ENCODE data around the gene AKAP3. TPM values are rescaled to one million over a fixed set of nuclear protein-coding genes. Genes with fewer than 3 reads are reported as not detected.

Gene AKAP3
- total and polyA plus RNA-seq, 12 donors = 0.93 to 6.1 (median 3.5) TPM

DNA sequence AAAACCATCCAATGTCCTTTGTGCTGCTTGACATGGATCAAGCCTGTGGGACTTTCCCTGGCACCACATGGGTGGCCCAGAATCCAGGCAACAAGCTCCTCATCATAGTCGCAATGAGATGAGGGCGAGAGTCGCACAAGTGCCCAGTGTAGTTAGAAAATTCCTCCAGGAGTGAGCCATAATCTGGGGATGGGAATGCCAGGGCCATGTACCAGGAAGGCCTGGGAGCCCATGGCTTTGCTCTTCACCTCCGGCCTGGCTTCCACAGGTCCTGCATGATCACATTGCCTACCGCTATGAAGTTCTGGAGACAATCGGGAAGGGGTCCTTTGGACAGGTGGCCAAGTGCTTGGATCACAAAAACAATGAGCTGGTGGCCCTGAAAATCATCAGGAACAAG lies 53.0 kb downstream of the AKAP3 start:
- 94 to 97% methylated on average over 6 of the region's 6 CpGs for WGBS, 2 donors
- no peaks in the 10 kb centered on the region for H3K27me3 ChIP-seq
- intact Hi-C loops (cut with DNase I) = no loop called here
- no peaks in the 10 kb centered on the region for H3K36me3 ChIP-seq
- H3K4me3 ChIP-seq = no peak overlapping the region
- TF ChIP-seq, protein P1, sequence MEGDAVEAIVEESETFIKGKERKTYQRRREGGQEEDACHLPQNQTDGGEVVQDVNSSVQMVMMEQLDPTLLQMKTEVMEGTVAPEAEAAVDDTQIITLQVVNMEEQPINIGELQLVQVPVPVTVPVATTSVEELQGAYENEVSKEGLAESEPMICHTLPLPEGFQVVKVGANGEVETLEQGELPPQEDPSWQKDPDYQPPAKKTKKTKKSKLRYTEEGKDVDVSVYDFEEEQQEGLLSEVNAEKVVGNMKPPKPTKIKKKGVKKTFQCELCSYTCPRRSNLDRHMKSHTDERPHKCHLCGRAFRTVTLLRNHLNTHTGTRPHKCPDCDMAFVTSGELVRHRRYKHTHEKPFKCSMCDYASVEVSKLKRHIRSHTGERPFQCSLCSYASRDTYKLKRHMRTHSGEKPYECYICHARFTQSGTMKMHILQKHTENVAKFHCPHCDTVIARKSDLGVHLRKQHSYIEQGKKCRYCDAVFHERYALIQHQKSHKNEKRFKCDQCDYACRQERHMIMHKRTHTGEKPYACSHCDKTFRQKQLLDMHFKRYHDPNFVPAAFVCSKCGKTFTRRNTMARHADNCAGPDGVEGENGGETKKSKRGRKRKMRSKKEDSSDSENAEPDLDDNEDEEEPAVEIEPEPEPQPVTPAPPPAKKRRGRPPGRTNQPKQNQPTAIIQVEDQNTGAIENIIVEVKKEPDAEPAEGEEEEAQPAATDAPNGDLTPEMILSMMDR (IDR thresholded peaks at IDR 0.05) = no peak
- ATAC-seq (no peak), DNase-seq (no peak)
- H3K27ac ChIP-seq = no peak overlapping the region
- H3K9me3 ChIP-seq = no peaks in the 10 kb centered on the region
- H3K4me1 ChIP-seq = no peaks in the 10 kb centered on the region

DNA sequence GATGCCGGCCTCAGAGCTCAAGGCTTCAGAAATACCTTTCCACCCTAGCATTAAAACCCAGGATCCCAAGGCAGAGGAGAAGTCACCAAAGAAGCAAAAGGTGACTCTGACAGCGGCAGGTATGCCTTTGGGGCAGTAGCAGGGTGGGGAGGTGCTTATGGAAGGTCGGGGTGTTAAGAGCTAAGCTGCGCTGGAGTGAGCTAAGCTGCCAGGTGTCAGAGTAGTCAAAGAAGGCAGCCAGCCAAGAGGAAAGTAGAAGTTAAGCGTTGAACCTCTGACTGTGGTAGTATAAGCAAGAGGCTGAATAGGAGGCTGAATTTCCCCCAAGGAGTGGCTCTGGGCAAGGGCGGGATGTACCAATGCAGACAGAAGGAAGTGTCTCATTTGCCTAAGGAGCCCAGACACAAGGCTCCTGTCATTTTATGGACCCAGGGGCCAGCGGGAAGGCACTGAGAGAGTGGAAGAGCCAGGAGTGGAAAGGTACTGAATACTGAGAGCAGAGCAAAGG lies 57.6 kb downstream of the AKAP3 start:
- Histone ChIP-seq H3K4me3 (no peak overlapping the region), H3K36me3 (no peaks in the 10 kb centered on the region), H3K9me3 (no peaks in the 10 kb centered on the region), H3K4me1 (no peaks in the 10 kb centered on the region), H3K27me3 (peaks cover 0 to 16% (median 0%) of the 10 kb centered on the region in 7 donors), H3K27ac (no peak overlapping the region)
- no peak for DNase-seq
- 66 to 75% methylated on average over 7 of the region's 7 CpGs for WGBS, 2 donors
- no peak for ATAC-seq
- TF ChIP-seq, protein P1 (IDR thresholded peaks at IDR 0.05) = no peak
- intact Hi-C loops (cut with DNase I) = no loop called here

DNA sequence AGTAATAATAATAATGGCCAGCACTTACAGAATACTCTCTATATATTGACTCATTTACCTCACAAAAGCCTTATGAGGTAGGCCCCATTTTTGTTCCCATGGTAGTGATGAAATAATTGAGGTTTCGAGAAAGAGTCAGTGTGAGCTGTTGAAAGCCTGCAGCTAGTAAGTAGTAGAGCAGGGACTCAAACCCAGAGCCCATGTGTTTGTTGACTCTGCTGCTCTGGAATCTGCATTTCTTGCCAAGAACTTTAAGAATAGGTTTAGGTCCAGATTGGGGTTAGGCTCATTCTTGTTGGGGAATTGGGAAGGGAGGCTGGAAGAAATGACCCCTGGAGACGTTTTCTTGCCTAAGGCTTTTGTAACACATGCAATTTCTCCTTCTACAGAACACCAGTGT lies 58.9 kb downstream of the AKAP3 start:
- Histone ChIP-seq H3K36me3 (no peaks in the 10 kb centered on the region), H3K27me3 (peaks cover 0 to 18% (median 3%) of the 10 kb centered on the region in 7 donors), H3K4me3 (no peak overlapping the region), H3K27ac (no peak overlapping the region), H3K9me3 (no peaks in the 10 kb centered on the region), H3K4me1 (no peaks in the 10 kb centered on the region)
- TF ChIP-seq, protein P1 (IDR thresholded peaks at IDR 0.05) = no peak
- ATAC-seq = no peak
- no peak for DNase-seq
- WGBS, 2 donors = 54 to 83% methylated on average over 2 of the region's 2 CpGs
- intact Hi-C loops (cut with DNase I) = loop anchor here in 2 of 10 donors (10.0 kb wide), 1 partner anchor 165 kb away; no protein-coding TSS in a partner anchor

DNA sequence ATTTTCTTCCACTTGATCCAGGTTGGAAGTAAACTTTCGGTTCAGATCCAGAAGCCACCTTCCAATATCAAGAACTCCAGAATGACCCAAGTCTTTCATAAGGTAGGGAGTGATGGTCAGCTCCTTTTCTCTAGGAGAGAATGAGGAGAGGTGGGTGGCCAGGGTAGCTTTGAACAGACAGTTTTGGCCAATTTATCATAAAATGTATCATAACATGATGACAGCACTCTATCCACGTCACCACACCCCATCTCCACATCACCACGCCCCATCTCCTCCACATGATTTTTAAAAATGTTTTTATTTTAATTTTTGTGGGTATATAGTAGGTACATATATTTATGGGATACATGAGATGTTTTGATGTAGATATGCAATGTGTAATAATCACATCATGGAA lies 59.9 kb downstream of the AKAP3 start:
- H3K27me3 ChIP-seq = peaks cover 0 to 22% (median 3%) of the 10 kb centered on the region in 7 donors
- ATAC-seq (no peak), DNase-seq (no peak)
- no peak overlapping the region for H3K27ac ChIP-seq
- TF ChIP-seq, protein P1 (IDR thresholded peaks at IDR 0.05) = no peak
- H3K4me3 ChIP-seq = no peak overlapping the region
- H3K9me3 ChIP-seq = no peaks in the 10 kb centered on the region
- no peaks in the 10 kb centered on the region for H3K4me1 ChIP-seq
- WGBS, 2 donors = 94 to 97% methylated on average over 3 of the region's 3 CpGs
- intact Hi-C loops (cut with DNase I) = loop anchor here in 2 of 10 donors (10.0 kb wide), 1 partner anchor 166 kb away; no protein-coding TSS in a partner anchor
- H3K36me3 ChIP-seq = no peaks in the 10 kb centered on the region
